Sigmoid colon (tissue), 7 donors: ENCODE data around the gene MPPED1. TPM values are rescaled to one million over a fixed set of nuclear protein-coding genes. Genes with fewer than 3 reads are reported as not detected.

ENCODE experiments used
- DNase-seq: peaks from one replicate; pipeline ENCODE4 v3.0.0-alpha.2; 2019
- H3K27ac ChIP-seq, 4 donors: fragments of 200-600 bp; sonication (generic); one replicate each; pipeline ENCODE4 v1.5.1; 2016 to 2019; ENCODE audit warnings: mild to moderate bottlenecking in 1 of 4
- H3K27me3 ChIP-seq, 3 donors: fragments of 200-600 bp; sonication (generic); one replicate each; pipeline ENCODE4 v1.5.1; 2019; ENCODE audit warnings: mild to moderate bottlenecking in 1 of 3
- H3K36me3 ChIP-seq, 4 donors: fragments of 200-600 bp; sonication (generic); one replicate each; pipeline ENCODE4 v1.5.1; 2016 to 2019
- H3K4me1 ChIP-seq, 4 donors: fragments of 200-600 bp; sonication (generic); one replicate each; pipeline ENCODE4 v1.5.1; 2017 to 2019
- H3K4me3 ChIP-seq, 4 donors: fragments of 200-600 bp; sonication (generic); one replicate each; pipeline ENCODE4 v1.5.1; 2017 to 2019; ENCODE audit warnings: mild to moderate bottlenecking in 2 of 4, moderate library complexity in 1 of 4
- H3K9me3 ChIP-seq, 4 donors: fragments of 200-600 bp in 3 of 4; sonication (generic) in 3 of 4; one replicate each; pipeline versions ENCODE4 v1.5.1 to v1.6.1; 2013 to 2019
- CTCF ChIP-seq, 4 experiments: fragments of 450-650 bp in 3 of 4; fragments of 200-600 bp in 1 of 4; IDR thresholded peaks; one replicate each; pipeline ENCODE4 v1.5.1; 2016 to 2019; ENCODE audit warnings: antibody characterized with exemption in 4 of 4, mild to moderate bottlenecking in 3 of 4, moderate library complexity in 2 of 4
- EP300 ChIP-seq, 4 donors: sonication (generic); formaldehyde crosslinking; IDR thresholded peaks; one replicate each; pipeline ENCODE4 v1.6.1; 2017; ENCODE audit warnings: antibody characterized with exemption in 4 of 4
- POLR2A ChIP-seq, 2 donors: fragments of 450-650 bp; IDR thresholded peaks; one replicate each; pipeline ENCODE4 v1.6.1; 2016; ENCODE audit warnings: antibody characterized with exemption in 2 of 2, mild to moderate bottlenecking in 2 of 2, moderate library complexity in 2 of 2
- POLR2AphosphoS5 ChIP-seq, 4 donors: sonication (generic); formaldehyde crosslinking; IDR thresholded peaks; one replicate each; pipeline ENCODE4 v1.6.1; 2017; ENCODE audit warnings: antibody characterized with exemption in 4 of 4
- WGBS, 2 donors: extraction: QIAGEN DNeasy Blood & Tissue Kit; methylation state at CpG; one replicate each; pipeline ENCODE4 v1.1.7; 2013; 5-methylcytosine and 5-hydroxymethylcytosine counted together
- intact Hi-C: fragments of 100-400 bp; cut with DNase I; formaldehyde crosslinking; loops from one replicate; pipeline ENCODE4 v1.15.1; 2023
- polyA plus RNA-seq, 3 donors: library from polyadenylated mRNA; stranded (reverse); fragments of 200-250 nt; gene quantifications; one replicate each; pipeline ENCODE4 v1.2.3, GENCODE V29; 2013
- total RNA-seq, 4 donors: library from RNA; depleted of rRNA; stranded (reverse); fragments of >200 nt; gene quantifications; one replicate each; pipeline ENCODE4 v1.1.0, GENCODE V29; 2016
- donor health status: healthy with polysubstance abuse.
- donor health status: Bipolar disorder and iron deficiency.
- donor health status: healthy.

Gene MPPED1
- total and polyA plus RNA-seq, 7 donors, result not detected

DNA sequence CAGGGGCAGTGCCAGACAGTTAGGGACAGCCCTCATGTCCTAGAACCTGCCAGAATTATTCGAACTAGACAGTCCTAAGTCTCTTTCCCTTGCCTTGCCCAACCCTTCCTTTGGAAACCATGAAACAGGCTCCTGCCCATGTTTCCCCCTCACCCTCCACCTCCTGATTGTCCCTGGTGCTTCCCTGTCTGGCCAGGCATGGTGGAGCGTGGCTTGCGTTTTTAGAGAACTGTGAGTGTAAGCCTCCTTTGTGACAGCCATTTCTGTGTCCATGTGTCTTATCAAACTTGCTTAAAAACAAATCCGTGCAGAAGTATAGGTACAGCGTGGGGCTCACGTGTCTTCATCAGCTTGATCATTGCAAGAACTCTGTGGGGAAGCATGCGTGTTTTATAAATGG, 54.9 kb downstream of the MPPED1 start:
- DNase-seq, result no peak
- no peak overlapping the region for H3K27ac ChIP-seq
- H3K27me3 ChIP-seq, result peaks cover 3 to 65% (median 7%) of the 10 kb centered on the region in 3 donors
- peaks cover 0 to 3% (median 2%) of the 10 kb centered on the region in 4 donors for H3K9me3 ChIP-seq
- TF ChIP-seq EP300 (IDR thresholded peaks at IDR 0.05) (no peak), POLR2AphosphoS5 (IDR thresholded peaks at IDR 0.05) (no peak), POLR2A (IDR thresholded peaks at IDR 0.05) (no peak), CTCF (IDR thresholded peaks at IDR 0.05) (no peak)
- H3K36me3 ChIP-seq, result no peaks in the 10 kb centered on the region
- H3K4me1 ChIP-seq, result no peaks in the 10 kb centered on the region
- whole genome bisulfite sequencing, 2 donors, result 80 to 82% methylated on average over 7 of the region's 7 CpGs
- no peak overlapping the region for H3K4me3 ChIP-seq
- intact Hi-C loops, result no loop called here

- no peak for DNase-seq
- intact Hi-C loops, result no loop called here
- H3K27ac ChIP-seq, result no peak overlapping the region
- no peak overlapping the region for H3K4me3 ChIP-seq
- no peaks in the 10 kb centered on the region for H3K36me3 ChIP-seq
- peaks cover 3 to 70% (median 7%) of the 10 kb centered on the region in 3 donors for H3K27me3 ChIP-seq
- H3K9me3 ChIP-seq, result peaks cover 0 to 3% (median 2%) of the 10 kb centered on the region in 4 donors
- WGBS, 2 donors, result 79 to 82% methylated on average over 21 of the region's 21 CpGs
- TF ChIP-seq EP300 (IDR thresholded peaks at IDR 0.05), result no peak
- TF ChIP-seq POLR2AphosphoS5 (IDR thresholded peaks at IDR 0.05), result no peak
- TF ChIP-seq CTCF (IDR thresholded peaks at IDR 0.05), result no peak
- no peak for TF ChIP-seq POLR2A (IDR thresholded peaks at IDR 0.05)
- H3K4me1 ChIP-seq, result no peaks in the 10 kb centered on the region
Measured at GRCh38 chr22:43467216-43467940, 55.6 kb downstream of the MPPED1 start.

GRCh38 chr22:43470253-43470652, 58.4 kb downstream of the MPPED1 start:
- intact Hi-C loops, result no loop called here
- Histone ChIP-seq H3K4me3 (no peak overlapping the region), H3K27me3 (peaks cover 3 to 83% (median 6%) of the 10 kb centered on the region in 3 donors), H3K27ac (no peak overlapping the region), H3K9me3 (no peaks in the 10 kb centered on the region), H3K4me1 (no peaks in the 10 kb centered on the region), H3K36me3 (no peaks in the 10 kb centered on the region)
- TF ChIP-seq POLR2AphosphoS5 (IDR thresholded peaks at IDR 0.05) (no peak), EP300 (IDR thresholded peaks at IDR 0.05) (no peak), POLR2A (IDR thresholded peaks at IDR 0.05) (no peak), CTCF (IDR thresholded peaks at IDR 0.05) (no peak)
- DNase-seq, result no peak
- WGBS, 2 donors, result 90 to 93% methylated on average over 3 of the region's 3 CpGs

DNA sequence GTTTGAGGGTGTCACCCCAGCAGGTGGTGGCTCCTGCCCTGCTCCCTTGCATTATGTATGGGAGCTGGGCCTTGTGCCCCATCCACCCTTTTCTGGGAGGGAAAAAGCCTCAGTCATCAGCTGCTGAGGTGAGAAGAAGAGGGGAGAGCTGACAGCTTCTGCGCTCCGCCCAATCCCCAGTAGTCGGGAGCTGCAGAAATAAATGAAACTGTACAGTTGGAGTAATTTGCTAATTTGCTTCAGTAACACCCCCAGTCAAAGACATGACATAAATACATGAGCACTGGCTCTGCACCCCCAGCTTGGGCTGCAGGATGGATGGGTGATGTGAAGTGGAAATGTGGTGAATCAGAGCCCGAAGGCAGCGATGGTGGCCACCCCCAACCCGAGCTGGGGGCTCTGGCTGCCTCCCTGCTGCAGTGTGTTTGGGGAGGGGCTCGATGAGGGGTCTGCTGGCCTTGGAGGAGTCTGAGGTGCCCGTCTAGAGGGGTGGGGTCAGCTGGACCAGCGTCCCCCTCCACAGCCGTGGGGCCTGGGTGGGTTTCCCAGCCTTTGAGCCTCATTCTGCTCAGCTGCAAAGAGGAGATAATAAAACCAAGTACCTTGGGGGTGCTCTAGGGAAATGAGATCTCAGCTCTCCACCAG, 59.2 kb downstream of the MPPED1 start:
- no peaks in the 10 kb centered on the region for H3K4me1 ChIP-seq
- 72 to 75% methylated on average over 10 of the region's 10 CpGs for WGBS, 2 donors
- DNase-seq, result no peak
- no peak for TF ChIP-seq CTCF (IDR thresholded peaks at IDR 0.05)
- no peak for TF ChIP-seq POLR2A (IDR thresholded peaks at IDR 0.05)
- TF ChIP-seq EP300 (IDR thresholded peaks at IDR 0.05), result no peak
- no peak for TF ChIP-seq POLR2AphosphoS5 (IDR thresholded peaks at IDR 0.05)
- no peak overlapping the region for H3K27ac ChIP-seq
- intact Hi-C loops, result no loop called here
- no peaks in the 10 kb centered on the region for H3K9me3 ChIP-seq
- peaks cover 0 to 76% (median 3%) of the 10 kb centered on the region in 3 donors for H3K27me3 ChIP-seq
- H3K4me3 ChIP-seq, result no peak overlapping the region
- no peaks in the 10 kb centered on the region for H3K36me3 ChIP-seq
